Measurements from ENCODE around the gene MYL6. TPM values are rescaled to one million over a fixed set of nuclear protein-coding genes. Genes with fewer than 3 reads are reported as not detected.

Gene MYL6
- total RNA-seq, 1 experiment from 2014 or later, result 932 TPM

- H3K36me3 Mint-ChIP-seq, result peaks cover 63% of the 10 kb centered on the region
- no peaks in the 10 kb centered on the region for H3K4me1 Mint-ChIP-seq
- no peak overlapping the region for H3K4me3 Mint-ChIP-seq
- ChIA-PET POLR2A (no interaction called here), CTCF (interaction anchor here (1.0 kb wide), 1 partner anchor 19 kb away, joined by 4 read pairs; no protein-coding TSS in a partner anchor)
- peaks cover 9% of the 10 kb centered on the region for H3K9me3 Mint-ChIP-seq
- ATAC-seq (no peak), DNase-seq (ENCODE audit: low spot score) (no peak)
- TF ChIP-seq CTCF (IDR thresholded peaks at IDR 0.05), result no peak
- TF ChIP-seq USF2 (CRISPR knock-in tag; IDR thresholded peaks at IDR 0.05), result no peak
- no peak for TF ChIP-seq JUN (CRISPR knock-in tag; IDR thresholded peaks at IDR 0.05)
- TF ChIP-seq RORB (CRISPR knock-in tag; IDR thresholded peaks at IDR 0.05), result no peak
- TF ChIP-seq STAT6 (CRISPR knock-in tag; conservative IDR thresholded peaks at IDR 0.05; ENCODE audit: low read depth), result no peak
- TF ChIP-seq ESRRA (CRISPR knock-in tag; IDR thresholded peaks at IDR 0.05; ENCODE audit: borderline replicate concordance), result no peak
- TF ChIP-seq MYBL2 (CRISPR knock-in tag; IDR thresholded peaks at IDR 0.05), result no peak
- no peak for TF ChIP-seq ZMAT4 (CRISPR knock-in tag; IDR thresholded peaks at IDR 0.05)
- no peak for TF ChIP-seq FOXP1 (CRISPR knock-in tag; IDR thresholded peaks at IDR 0.05; ENCODE audit: borderline replicate concordance)
- TF ChIP-seq, protein P1, sequence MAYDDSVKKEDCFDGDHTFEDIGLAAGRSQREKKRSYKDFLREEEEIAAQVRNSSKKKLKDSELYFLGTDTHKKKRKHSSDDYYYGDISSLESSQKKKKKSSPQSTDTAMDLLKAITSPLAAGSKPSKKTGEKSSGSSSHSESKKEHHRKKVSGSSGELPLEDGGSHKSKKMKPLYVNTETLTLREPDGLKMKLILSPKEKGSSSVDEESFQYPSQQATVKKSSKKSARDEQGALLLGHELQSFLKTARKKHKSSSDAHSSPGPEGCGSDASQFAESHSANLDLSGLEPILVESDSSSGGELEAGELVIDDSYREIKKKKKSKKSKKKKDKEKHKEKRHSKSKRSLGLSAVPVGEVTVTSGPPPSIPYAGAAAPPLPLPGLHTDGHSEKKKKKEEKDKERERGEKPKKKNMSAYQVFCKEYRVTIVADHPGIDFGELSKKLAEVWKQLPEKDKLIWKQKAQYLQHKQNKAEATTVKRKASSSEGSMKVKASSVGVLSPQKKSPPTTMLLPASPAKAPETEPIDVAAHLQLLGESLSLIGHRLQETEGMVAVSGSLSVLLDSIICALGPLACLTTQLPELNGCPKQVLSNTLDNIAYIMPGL (CRISPR knock-in tag; IDR thresholded peaks at IDR 0.05), result no peak
- TF ChIP-seq, protein P2, sequence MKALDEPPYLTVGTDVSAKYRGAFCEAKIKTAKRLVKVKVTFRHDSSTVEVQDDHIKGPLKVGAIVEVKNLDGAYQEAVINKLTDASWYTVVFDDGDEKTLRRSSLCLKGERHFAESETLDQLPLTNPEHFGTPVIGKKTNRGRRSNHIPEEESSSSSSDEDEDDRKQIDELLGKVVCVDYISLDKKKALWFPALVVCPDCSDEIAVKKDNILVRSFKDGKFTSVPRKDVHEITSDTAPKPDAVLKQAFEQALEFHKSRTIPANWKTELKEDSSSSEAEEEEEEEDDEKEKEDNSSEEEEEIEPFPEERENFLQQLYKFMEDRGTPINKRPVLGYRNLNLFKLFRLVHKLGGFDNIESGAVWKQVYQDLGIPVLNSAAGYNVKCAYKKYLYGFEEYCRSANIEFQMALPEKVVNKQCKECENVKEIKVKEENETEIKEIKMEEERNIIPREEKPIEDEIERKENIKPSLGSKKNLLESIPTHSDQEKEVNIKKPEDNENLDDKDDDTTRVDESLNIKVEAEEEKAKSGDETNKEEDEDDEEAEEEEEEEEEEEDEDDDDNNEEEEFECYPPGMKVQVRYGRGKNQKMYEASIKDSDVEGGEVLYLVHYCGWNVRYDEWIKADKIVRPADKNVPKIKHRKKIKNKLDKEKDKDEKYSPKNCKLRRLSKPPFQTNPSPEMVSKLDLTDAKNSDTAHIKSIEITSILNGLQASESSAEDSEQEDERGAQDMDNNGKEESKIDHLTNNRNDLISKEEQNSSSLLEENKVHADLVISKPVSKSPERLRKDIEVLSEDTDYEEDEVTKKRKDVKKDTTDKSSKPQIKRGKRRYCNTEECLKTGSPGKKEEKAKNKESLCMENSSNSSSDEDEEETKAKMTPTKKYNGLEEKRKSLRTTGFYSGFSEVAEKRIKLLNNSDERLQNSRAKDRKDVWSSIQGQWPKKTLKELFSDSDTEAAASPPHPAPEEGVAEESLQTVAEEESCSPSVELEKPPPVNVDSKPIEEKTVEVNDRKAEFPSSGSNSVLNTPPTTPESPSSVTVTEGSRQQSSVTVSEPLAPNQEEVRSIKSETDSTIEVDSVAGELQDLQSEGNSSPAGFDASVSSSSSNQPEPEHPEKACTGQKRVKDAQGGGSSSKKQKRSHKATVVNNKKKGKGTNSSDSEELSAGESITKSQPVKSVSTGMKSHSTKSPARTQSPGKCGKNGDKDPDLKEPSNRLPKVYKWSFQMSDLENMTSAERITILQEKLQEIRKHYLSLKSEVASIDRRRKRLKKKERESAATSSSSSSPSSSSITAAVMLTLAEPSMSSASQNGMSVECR (CRISPR knock-in tag; IDR thresholded peaks at IDR 0.05; ENCODE audit: borderline replicate concordance), result no peak
- no peak for TF ChIP-seq ZNF317 (CRISPR knock-in tag; IDR thresholded peaks at IDR 0.05; ENCODE audit: borderline replicate concordance, low read depth)
- TF ChIP-seq EMX1 (CRISPR knock-in tag; IDR thresholded peaks at IDR 0.05), result no peak
- no peak for TF ChIP-seq CBFB (CRISPR knock-in tag; IDR thresholded peaks at IDR 0.05; ENCODE audit: low read depth)
- TF ChIP-seq ETV6 (CRISPR knock-in tag; IDR thresholded peaks at IDR 0.05), result no peak
- TF ChIP-seq ATF2 (CRISPR knock-in tag; IDR thresholded peaks at IDR 0.05; ENCODE audit: borderline replicate concordance, low read depth), result no peak
- no peak for TF ChIP-seq KAT7 (CRISPR knock-in tag; IDR thresholded peaks at IDR 0.05; ENCODE audit: borderline replicate concordance)
- TF ChIP-seq, protein P3, sequence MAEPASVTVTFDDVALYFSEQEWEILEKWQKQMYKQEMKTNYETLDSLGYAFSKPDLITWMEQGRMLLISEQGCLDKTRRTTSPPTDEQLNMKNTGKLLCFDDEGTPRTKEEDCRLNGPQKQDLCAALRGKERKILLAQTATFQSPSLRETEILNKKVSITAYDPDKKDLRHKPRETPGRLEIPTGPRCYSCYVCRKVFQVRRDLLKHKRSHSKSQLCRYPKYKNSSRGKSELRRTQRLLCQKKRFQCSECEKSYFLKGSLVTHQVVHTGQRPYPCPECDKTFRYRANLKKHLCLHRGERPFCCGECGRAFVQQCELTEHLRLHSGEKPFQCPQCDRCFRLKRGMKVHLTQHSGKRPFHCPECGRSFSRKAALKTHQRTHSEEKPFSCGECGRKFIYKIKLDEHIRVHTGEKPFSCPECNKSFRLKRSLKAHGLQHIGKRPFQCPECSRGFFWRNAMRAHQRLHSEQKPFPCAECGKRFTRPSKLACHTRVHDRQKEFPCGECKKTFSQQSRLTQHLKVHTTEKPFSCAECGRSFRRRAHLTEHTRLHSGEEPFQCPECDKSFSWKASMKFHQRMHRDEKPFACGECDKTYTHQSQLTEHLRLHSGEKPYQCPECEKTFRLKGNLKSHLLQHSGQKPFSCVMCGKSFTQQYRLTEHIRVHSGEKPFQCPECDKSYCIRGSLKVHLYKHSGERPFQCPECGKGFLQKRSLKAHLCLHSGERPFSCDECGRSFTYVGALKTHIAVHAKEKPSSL (CRISPR knock-in tag; conservative IDR thresholded peaks at IDR 0.05), result no peak
- no peak overlapping the region for H3K27ac Mint-ChIP-seq
- no peaks in the 10 kb centered on the region for H3K27me3 Mint-ChIP-seq (ENCODE audit: low read depth)
Observed at GRCh38 chr12:56143870-56144269, 14.3 kb upstream of the MYL6 start.
